Middle frontal gyrus (tissue), 1 donor: ENCODE results near the gene CNTN5.
"Not testable (repeated sequence)": the region's sequence is repeated elsewhere in the genome, so short reads cannot be mapped to it uniquely, and the experiment has no call there.

Experiments
- DNase-seq: peaks from one replicate; pipeline ENCODE4 v3.0.0-alpha.2; 2015; ENCODE audit warnings: low spot score; ENCODE audit errors: extremely low spot score

CNTN5 gene

GRCh38 chr11:99716302-99716701 is 695.6 kb downstream of the CNTN5 start:
- no peak for DNase-seq

DNA sequence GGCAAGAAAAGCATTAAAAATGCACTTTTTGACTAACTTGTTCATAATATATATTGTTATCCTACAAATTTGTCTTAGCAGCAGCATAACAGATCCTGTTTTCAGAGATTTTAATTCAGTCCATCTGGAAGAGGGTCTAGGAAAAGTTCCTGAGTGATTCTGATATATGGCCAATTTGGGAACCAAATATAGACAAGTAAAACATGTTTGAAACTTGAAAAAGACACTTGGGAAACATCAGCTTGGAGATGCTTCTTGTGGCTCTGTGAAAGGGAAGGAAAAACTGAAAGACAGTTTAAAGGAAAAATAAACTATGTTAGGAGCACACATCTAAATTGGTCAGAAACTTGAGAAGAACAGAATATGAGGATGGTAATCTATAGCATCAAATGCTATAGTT is 697.5 kb downstream of the CNTN5 start:
- DNase-seq: no peak

- DNase-seq: peak; percentile 25
Observed at GRCh38 chr11:99739464-99740089, 718.8 kb downstream of the CNTN5 start.

DNA sequence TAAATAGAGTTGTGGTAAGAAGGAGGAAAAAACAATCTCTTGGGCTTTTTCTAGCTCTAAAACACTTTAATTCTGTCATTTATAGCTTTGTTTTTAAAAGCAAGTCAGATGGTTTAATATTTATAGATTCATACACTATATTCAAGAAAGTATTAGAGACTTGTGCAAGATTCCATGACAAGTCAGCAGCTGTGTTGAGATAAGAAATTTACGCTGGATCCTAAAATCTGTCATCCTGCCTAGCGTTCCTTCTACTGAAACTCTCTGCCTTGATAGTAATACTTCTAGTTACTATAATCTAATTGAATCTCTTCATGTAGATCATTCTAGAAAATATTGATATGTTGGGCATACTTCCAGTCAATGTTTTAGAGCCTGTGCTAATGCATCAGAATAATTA is 721.8 kb downstream of the CNTN5 start:
- DNase-seq: no peak

- DNase-seq: no peak
Observed at GRCh38 chr11:99759787-99760186, 739.0 kb downstream of the CNTN5 start.

GRCh38 chr11:99766811-99767210 is 746.1 kb downstream of the CNTN5 start:
- DNase-seq: no peak

GRCh38 chr11:99773646-99774045 is 752.9 kb downstream of the CNTN5 start:
- no peak for DNase-seq

DNA sequence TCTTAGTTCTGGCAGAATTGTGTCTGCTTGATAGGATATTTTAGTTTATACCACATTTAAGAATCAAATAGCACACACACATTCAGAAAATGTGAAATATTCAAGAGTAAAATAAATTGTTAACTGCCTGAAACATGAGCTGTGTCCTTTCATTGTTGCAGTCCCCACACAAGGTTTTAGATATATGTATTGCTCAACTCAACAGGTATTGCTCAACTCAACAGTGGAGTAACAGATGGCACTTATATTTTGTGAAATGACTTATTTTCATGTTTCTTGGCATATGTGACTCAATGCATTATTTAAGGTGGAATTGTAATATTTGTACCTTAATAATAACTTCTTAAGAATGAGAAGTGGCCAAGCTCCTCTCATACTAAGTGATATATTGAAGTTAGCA is 760.3 kb downstream of the CNTN5 start:
- no peak for DNase-seq

DNA sequence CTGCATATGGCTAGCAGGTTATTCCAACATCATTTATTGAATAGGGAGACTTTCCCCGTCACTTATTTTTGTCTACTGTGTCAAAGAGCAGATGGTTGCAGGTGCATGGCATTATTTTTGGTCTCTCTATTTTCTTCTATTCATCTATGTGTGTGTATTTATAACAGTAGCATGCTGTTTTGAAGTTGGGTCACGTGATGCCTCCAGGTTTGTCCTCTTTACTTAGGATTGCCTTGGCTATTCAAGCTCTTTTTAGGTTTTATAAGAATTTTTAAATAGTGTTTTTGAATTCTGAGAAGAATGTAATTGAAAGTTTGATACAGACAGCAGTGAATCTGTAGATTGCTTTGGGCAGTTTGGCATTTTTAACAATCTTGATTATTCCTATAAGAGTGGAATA is 770.6 kb downstream of the CNTN5 start:
- no peak for DNase-seq

GRCh38 chr11:99795999-99796398 is 775.2 kb downstream of the CNTN5 start:
- DNase-seq: no peak

- no peak for DNase-seq
Observed at GRCh38 chr11:99803501-99803900, 782.8 kb downstream of the CNTN5 start.

DNA sequence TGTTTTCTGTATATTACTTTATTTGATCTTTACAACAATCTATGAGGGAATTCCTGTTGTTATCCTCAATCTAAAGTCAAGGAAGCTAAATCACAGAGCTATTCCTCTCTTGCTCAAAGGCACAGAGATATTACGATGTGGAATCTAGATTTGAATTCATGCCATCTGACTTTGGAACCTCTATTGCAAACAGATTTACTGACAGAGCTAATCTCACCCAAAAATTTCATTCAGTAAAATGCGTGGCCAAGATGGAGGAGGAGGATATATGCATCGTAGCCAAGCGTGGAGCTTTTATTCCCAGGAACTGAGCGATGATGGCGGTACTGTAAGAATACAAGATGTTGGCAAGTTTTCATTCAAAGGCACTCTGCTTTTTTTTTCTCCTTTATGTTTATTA is 791.8 kb downstream of the CNTN5 start:
- DNase-seq: no peak

DNA sequence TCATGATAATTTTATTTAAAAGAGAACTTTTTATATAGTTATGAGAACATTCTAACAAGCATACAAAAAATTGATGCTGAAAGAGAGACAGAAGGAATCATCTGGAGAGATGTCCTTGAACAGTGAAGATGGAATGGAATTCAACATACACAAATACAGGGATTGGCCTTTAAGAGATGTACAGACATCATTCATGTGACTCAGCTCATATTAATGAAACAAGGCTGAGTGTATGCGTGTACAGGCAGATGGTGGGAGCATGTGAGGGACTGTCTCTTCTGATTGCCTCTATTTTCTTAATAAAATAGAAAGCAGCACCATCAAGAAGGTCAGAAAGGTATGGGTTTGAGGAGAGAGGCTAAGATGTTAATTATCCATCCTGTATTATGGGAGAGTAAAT is 793.3 kb downstream of the CNTN5 start:
- DNase-seq: no peak

DNA sequence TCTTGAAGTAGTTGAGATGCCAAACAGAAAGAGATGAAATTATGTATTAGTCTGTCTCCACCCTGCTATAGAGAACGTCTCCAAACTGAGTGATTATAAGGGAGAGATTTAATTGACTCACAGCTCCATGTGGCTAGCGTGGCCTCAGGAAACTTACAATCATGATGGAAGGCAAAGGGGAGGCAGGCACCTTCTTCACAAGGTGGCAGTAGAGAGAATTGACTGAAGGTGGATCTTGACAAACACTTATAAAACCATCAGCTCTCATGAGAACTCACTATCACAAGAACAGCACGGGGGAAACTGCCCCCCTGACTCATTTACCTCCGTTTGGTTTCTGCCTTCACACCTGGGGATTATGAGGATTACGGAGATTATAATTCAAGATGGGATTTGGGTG is 794.0 kb downstream of the CNTN5 start:
- no peak for DNase-seq

- DNase-seq: no peak
Observed at GRCh38 chr11:99818991-99819390, 798.2 kb downstream of the CNTN5 start.

- DNase-seq: no peak
Observed at GRCh38 chr11:99822846-99823565, 802.3 kb downstream of the CNTN5 start.

GRCh38 chr11:99836739-99837138 is 816.0 kb downstream of the CNTN5 start:
- not testable (repeated sequence) for DNase-seq

GRCh38 chr11:99841885-99842284 is 821.1 kb downstream of the CNTN5 start:
- DNase-seq: no peak

- DNase-seq: no peak
Observed at GRCh38 chr11:99865951-99866350, 845.2 kb downstream of the CNTN5 start.

DNA sequence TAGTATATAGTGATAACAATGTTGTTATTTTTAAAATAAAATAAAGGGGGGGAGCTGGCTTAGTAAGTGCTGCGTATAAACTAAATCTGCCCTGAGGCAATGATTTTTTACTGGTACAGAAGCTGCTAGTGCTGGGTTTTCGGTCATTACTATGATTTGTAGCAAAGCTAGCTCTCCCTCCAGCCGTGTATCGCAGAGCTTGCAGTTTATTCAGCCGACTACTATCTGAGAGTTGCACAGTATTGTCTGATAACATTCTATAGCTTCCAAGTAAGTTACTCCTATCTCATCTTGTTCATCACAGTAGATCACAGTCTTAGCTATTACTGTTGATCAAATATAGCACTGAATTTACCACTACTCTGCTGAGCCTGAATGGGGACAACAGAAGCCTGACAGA is 860.9 kb downstream of the CNTN5 start:
- no peak for DNase-seq

DNA sequence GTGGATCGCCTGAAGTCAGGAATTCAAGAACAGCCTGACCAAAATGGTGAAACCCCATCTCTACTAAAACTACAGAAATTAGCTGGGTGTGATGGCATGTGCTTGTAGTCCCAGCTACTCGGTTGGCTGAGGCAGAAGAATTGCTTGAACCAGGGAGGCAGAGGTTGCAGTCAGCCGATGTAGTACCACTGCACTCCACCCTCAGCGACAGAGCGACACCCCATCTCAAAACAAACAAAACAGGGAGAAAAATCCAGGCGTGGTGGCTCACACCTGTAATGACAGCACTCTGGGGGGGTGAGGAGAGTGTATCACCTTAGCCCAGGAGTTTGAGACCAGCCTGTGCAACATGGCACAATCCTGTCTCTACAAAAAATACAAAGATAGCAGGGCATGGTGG is 864.0 kb downstream of the CNTN5 start:
- DNase-seq: no peak

DNA sequence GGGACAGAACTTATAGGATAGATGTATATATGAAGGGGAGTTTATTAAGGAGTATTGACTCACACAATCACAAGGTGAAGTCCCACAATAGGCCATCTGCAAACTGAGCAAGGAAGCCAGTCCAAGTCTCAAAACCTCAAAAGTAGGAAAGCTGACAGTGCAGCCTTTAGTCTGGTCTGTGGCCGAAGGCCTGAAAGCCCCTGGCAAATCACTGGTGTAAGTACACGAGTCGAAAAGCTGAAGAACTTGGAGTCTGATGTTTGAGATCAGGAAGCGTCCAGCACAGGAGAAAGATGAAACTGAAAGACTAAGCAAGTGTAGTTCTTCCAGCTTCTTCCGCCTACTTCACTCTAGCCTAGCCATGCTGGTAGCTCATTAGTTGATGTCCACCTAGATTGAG is 866.7 kb downstream of the CNTN5 start:
- no peak for DNase-seq

GRCh38 chr11:99893811-99894210 is 873.1 kb downstream of the CNTN5 start:
- DNase-seq: no peak
